ENCODE measurements around the gene TMEM121. TPM values are rescaled to one million over a fixed set of nuclear protein-coding genes. Genes with fewer than 3 reads are reported as not detected.
"Not testable (repeated sequence)": the region's sequence is repeated elsewhere in the genome, so short reads cannot be mapped to it uniquely, and the experiment has no call there.

The TMEM121 gene
- polyA plus RNA-seq, 3 donors, result 1.8 to 2.6 (median 1.8) TPM

DNA sequence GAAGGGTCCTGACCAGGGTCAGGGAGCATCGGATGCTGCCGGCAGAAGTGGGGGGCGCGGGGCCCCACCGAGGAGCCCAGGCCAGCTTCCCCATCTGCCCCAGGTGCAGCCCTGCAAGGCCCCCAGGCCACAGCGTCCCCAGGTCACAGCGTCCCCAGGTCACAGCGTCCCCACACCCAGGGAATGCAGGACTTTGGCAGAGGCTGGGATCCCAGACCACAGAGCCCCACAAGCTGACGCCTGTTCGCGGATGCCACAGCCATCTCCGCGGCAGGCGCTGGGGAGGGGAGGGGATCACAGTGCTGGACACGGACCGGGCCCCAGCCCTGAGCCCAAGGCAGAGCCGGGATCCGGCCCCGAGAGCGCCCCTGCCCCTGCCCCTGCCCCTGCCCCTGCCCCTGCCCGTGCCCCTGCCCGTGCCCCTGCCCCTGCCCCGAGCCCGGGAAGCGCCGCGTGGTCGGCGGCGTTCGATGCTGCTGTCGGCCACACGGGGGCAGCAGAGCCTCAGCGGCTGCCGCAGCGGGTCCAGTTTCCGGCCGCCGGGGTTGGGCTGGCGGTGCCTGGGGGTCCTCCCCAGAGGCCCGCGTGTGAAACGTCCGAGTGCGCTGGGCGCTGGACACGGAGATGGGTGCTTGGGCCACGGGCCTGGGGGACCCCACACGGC lies 33.1 kb downstream of the TMEM121 start:
- H3K27ac ChIP-seq (ENCODE audit: low read depth, low read length), result not testable (repeated sequence)
- WGBS, 3 donors, result 18 to 46% methylated on average over 9 to 11 of the region's 49 CpGs; no CpG with 5 or more reads in 1 of the 3 donors

GRCh38 chr14:105560048-105560669 lies 33.8 kb downstream of the TMEM121 start:
- WGBS, 3 donors, result 23 to 37% (median 29%) methylated on average over 3 to 6 of the region's 27 CpGs
- H3K27ac ChIP-seq (ENCODE audit: low read depth, low read length), result not testable (repeated sequence)

GRCh38 chr14:105561345-105561744 lies 35.0 kb downstream of the TMEM121 start:
- 74 to 84% (median 81%) methylated on average over 6 to 8 of the region's 14 CpGs for WGBS, 3 donors
- not testable (repeated sequence) for H3K27ac ChIP-seq (ENCODE audit: low read depth, low read length)

GRCh38 chr14:105562713-105563346 lies 36.4 kb downstream of the TMEM121 start:
- H3K27ac ChIP-seq (ENCODE audit: low read depth, low read length), result no peak overlapping the region
- 81 to 95% (median 88%) methylated on average over 4 of the region's 4 CpGs for WGBS, 3 donors

GRCh38 chr14:105563347-105563737 lies 37.0 kb downstream of the TMEM121 start:
- no peak overlapping the region for H3K27ac ChIP-seq (ENCODE audit: low read depth, low read length)

DNA sequence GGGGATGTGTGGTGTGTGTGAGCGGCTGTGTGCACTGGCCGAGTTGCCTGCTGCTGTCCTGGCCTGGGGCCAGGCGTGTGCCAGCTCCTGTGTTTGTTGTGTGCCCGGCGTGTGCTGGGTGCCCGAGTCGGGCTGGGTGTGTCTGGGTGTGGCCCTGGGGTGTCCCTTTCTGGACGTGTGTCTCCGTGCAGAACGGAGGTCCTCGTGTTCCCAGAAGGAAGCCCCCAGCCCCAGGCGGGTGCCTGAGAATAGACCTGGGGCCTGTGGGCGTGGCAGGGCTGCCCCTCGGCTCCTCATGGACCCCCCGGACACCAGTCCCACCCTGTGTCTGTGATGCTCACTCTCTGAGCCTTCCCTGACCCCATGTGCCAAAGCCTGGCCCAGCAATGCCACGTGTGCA lies 38.2 kb downstream of the TMEM121 start:
- not testable (repeated sequence) for H3K27ac ChIP-seq (ENCODE audit: low read depth, low read length)
- WGBS, 3 donors, result 47 to 71% (median 68%) methylated on average over 3 to 15 of the region's 16 CpGs

DNA sequence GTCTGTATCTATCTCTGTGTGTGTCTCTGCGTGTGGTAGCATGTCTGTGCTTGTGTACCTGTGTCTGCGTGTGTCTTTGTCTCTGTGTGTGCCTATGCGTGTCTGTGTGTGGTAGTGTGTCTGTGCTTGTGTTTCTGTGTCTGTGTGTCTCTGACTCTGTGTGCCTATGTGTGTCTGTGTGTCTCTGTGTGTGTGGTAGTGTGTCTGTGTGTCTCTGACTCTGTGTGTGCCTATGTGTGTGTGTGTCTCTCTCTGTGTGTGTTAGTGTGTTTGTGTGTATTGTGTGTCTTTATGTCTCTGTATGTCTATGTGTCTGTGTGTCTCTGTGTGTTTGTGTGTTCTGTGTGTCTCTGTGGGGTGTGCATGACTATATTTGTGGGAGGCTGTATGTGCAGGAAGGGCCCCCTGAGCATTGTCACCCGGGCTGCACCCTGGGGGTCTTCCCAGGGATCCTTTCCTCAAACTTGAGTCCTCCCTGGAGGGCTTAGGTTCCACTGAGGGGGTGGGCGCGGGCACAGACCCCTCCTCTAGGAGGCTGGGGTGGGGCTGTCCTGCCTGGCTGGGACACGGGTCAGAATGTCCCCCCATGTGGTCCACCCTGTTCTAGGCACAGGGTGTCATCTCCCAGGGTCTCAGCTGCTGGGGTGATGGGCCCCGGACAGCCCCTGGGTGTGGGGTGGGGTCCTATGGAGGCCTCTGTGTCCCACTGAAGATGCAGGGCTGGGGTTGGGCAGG lies 39.0 kb downstream of the TMEM121 start:
- 80 to 89% (median 85%) methylated on average over 5 to 8 of the region's 8 CpGs for WGBS, 3 donors
- not testable (repeated sequence) for H3K27ac ChIP-seq (ENCODE audit: low read depth, low read length)

- H3K27ac ChIP-seq (ENCODE audit: low read depth, low read length), result not testable (repeated sequence)
- 91 to 93% (median 91%) methylated on average over 15 to 24 of the region's 34 CpGs for WGBS, 3 donors
Measured at GRCh38 chr14:105566248-105567163, 40.1 kb downstream of the TMEM121 start.

GRCh38 chr14:105567164-105568103 lies 41.1 kb downstream of the TMEM121 start:
- H3K27ac ChIP-seq (ENCODE audit: low read depth, low read length), result not testable (repeated sequence)
- 86 to 88% (median 88%) methylated on average over 19 to 20 of the region's 20 CpGs for WGBS, 3 donors

GRCh38 chr14:105568140-105568843 lies 41.9 kb downstream of the TMEM121 start:
- 46 to 56% (median 49%) methylated on average over 8 to 16 of the region's 18 CpGs for WGBS, 3 donors
- not testable (repeated sequence) for H3K27ac ChIP-seq (ENCODE audit: low read depth, low read length)

DNA sequence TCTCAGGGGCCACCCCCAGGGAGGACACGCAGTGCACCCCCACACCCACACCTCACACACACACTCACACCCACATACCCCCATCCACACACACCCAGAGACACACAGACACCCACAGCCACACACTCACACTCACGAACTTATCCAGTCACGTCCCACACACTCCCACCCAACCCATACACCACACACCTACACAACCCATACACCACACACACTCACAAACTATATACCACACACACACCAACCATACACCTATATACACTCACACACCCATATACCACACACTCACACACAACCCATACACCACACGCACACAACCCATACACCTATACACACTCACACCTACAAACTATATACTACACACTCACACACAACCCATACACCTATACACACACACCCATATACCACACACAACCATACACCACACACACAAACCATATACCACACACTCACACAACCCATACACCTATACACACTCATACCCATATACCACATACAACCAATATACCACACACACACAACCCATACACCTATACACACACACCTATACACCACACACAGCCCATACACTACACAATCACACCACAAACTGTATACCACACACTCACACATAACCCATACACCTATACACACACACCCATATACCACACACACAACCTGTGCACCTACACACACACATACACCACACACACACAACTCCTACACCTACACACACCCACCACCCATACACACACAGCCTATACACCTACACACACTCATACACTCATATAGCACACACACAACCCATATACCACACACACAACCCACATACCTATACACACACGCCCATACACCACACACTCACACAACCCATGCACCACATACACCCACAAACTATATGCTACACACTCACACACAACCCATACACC lies 42.7 kb downstream of the TMEM121 start:
- no peak overlapping the region for H3K27ac ChIP-seq (ENCODE audit: low read depth, low read length)
- 79 to 93% (median 92%) methylated on average over 2 to 5 of the region's 5 CpGs for WGBS, 3 donors

DNA sequence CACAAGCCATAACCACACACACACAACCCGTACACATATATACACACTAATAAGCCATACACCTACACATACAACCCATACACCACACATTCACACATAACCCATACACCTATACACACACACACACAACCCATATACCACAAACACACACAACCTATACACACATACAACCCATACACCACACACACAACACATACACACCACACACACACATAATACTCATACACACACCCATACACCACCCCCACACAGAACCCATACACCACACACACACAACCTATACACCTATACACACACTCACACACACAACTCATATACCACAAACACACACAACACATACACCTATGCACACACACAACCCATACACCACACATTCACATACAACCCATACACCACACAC lies 44.1 kb downstream of the TMEM121 start:
- WGBS, 3 donors, result 89 to 100% (median 96%) methylated on average over 1 of the region's 1 CpG
- no peak overlapping the region for H3K27ac ChIP-seq (ENCODE audit: low read depth, low read length)

DNA sequence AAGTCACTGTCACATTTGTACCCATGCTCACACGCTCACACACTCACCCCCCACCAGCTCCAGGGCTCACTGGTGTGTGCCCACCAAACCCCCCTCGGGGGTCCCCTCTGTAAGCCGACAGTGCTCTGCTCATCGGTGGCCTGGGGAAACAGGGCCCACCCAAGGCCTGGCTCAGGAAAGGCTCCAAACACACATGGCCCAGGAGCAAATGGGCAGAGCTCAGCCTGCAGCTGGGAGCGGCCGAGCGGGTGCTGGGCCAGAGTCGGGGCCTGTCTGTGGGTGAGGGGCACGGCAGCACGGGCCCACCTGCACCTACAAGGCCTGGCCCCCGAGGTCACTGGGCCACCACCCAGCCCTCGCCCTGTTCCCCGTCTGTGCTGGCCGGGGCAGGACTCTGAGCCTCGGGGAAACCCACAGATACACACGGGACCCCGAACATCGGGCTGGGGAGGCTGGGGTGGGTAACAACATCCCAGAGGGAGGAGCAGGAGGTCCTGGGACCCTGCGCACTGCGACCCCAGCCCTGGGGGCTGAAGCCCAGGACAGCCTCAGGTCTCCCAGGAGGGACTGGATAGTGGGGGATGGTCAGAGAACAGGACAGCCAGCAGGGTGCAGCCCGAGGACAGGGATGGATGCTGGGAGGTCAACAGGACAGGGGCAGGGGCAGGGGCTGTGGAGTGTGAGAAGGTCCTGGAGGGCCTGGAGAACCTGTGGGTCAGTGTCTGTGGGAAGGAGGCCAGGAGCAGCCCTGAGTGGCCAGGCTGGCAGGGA lies 45.0 kb downstream of the TMEM121 start:
- WGBS, 3 donors, result 78 to 84% (median 80%) methylated on average over 19 to 21 of the region's 21 CpGs
- not testable (repeated sequence) for H3K27ac ChIP-seq (ENCODE audit: low read depth, low read length)

DNA sequence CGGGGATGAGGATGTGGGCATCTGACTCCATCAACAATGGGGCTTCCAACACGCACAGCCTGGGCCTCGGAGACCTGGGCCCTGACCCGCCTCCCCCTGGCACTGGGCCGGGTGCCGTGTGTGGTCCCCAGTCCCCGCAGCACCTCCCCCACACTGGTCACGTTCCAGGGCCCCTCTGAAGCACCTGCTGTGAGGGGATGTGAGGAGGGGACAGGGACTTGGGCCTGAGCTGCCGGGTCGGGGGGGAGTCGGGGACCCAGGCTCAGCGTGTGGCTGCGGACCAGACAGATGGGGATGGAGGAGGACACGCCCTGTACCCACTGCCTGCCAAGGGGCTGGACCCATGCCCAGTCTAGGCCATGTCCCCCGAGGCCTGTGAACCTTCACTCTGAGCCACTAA lies 45.7 kb downstream of the TMEM121 start:
- not testable (repeated sequence) for H3K27ac ChIP-seq (ENCODE audit: low read depth, low read length)
- 60 to 76% (median 72%) methylated on average over 2 to 4 of the region's 15 CpGs for WGBS, 3 donors

DNA sequence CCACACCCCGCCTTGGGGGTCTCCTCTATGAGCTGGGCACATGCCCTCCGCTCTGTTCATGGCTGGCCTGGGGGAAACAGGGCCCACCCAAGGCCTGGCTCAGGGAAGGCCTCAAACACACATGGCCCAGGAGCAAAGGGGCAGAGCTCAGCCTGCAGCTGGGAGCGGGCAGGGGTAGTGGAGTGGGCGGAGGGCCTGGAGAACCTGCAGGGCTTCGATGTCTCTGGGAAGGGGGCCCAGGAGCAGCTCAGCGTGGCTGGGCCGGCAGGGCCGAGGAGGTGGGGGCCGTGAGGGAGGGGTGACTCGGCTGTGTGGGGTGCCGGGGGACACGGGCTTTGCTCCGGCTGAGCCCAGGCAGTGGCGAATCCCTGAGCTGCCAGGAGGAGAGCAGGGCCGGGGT lies 47.5 kb downstream of the TMEM121 start:
- WGBS, 3 donors, result 81 to 88% (median 82%) methylated on average over 8 to 13 of the region's 15 CpGs
- not testable (repeated sequence) for H3K27ac ChIP-seq (ENCODE audit: low read depth, low read length)
